ENCODE data around the gene RAI1. TPM values are rescaled to one million over a fixed set of nuclear protein-coding genes. Genes with fewer than 3 reads are reported as not detected.
A peak's percentile ranks its signal among the peaks of the same experiment; 100 is the strongest.

The RAI1 gene
- total and polyA plus RNA-seq, 10 of the 15 experiments (the other 5 are each of a cell fraction or from before 2014, with no cell fraction given) = 0.66 to 37.7 (median 6.0) TPM

- TF ChIP-seq, protein P1, sequence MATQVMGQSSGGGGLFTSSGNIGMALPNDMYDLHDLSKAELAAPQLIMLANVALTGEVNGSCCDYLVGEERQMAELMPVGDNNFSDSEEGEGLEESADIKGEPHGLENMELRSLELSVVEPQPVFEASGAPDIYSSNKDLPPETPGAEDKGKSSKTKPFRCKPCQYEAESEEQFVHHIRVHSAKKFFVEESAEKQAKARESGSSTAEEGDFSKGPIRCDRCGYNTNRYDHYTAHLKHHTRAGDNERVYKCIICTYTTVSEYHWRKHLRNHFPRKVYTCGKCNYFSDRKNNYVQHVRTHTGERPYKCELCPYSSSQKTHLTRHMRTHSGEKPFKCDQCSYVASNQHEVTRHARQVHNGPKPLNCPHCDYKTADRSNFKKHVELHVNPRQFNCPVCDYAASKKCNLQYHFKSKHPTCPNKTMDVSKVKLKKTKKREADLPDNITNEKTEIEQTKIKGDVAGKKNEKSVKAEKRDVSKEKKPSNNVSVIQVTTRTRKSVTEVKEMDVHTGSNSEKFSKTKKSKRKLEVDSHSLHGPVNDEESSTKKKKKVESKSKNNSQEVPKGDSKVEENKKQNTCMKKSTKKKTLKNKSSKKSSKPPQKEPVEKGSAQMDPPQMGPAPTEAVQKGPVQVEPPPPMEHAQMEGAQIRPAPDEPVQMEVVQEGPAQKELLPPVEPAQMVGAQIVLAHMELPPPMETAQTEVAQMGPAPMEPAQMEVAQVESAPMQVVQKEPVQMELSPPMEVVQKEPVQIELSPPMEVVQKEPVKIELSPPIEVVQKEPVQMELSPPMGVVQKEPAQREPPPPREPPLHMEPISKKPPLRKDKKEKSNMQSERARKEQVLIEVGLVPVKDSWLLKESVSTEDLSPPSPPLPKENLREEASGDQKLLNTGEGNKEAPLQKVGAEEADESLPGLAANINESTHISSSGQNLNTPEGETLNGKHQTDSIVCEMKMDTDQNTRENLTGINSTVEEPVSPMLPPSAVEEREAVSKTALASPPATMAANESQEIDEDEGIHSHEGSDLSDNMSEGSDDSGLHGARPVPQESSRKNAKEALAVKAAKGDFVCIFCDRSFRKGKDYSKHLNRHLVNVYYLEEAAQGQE (IDR thresholded peaks at IDR 0.05; ENCODE audit: low read depth, low read length) = no peak
- peak; percentile 54 for TF ChIP-seq IKZF1 (conservative IDR thresholded peaks at IDR 0.05)
- peak; percentile 80 for TF ChIP-seq CREB1 (IDR thresholded peaks at IDR 0.05; ENCODE audit: low read depth)
- peak; percentile 85 for TF ChIP-seq YY1 (IDR thresholded peaks at IDR 0.05; ENCODE audit: low read depth, low read length)
- TF ChIP-seq RELB (IDR thresholded peaks at IDR 0.05; ENCODE audit: low read depth) = no peak
- peak; percentile 32; the same call in 1 of the 2 replicates for TF ChIP-seq DPF2 (IDR thresholded peaks at IDR 0.05)
- TF ChIP-seq NFYA (IDR thresholded peaks at IDR 0.05; ENCODE audit: borderline replicate concordance, low read depth, low read length) = no peak
- peak; percentile 1 for TF ChIP-seq RUNX3 (IDR thresholded peaks at IDR 0.05; ENCODE audit: low read length)
- 0 out of 2 replicates have a peak, but pooled peaks have one; percentile 28 for TF ChIP-seq SMAD5 (IDR thresholded peaks at IDR 0.05; ENCODE audit: low read depth)
- no peak for TF ChIP-seq RBBP5 (conservative IDR thresholded peaks at IDR 0.05)
- TF ChIP-seq ZNF217 (IDR thresholded peaks at IDR 0.05) = 0 out of 2 replicates have a peak, but pooled peaks have one; percentile 21
- TF ChIP-seq NBN (IDR thresholded peaks at IDR 0.05) = 0 out of 2 replicates have a peak, but pooled peaks have one; percentile 6
- peak; percentile 76 for TF ChIP-seq ATF7 (IDR thresholded peaks at IDR 0.05; ENCODE audit: low read depth)
These were observed 1.8 kb downstream of the RAI1 start (continued) for GRCh38 chr17:17682737-17683680.
